Sigmoid colon (tissue), 4 donors: ENCODE measurements around the gene RINT1.

Experiments
- CTCF ChIP-seq, 4 experiments: fragments of 450-650 bp in 3 of 4; fragments of 200-600 bp in 1 of 4; IDR thresholded peaks; one replicate each; pipeline ENCODE4 v1.5.1; 2016 to 2019; ENCODE audit warnings: antibody characterized with exemption in 4 of 4, mild to moderate bottlenecking in 3 of 4, moderate library complexity in 2 of 4
- POLR2A ChIP-seq, 2 donors: fragments of 450-650 bp; IDR thresholded peaks; one replicate each; pipeline ENCODE4 v1.6.1; 2016; ENCODE audit warnings: antibody characterized with exemption in 2 of 2, mild to moderate bottlenecking in 2 of 2, moderate library complexity in 2 of 2
- POLR2AphosphoS5 ChIP-seq, 4 donors: sonication (generic); formaldehyde crosslinking; IDR thresholded peaks; one replicate each; pipeline ENCODE4 v1.6.1; 2017; ENCODE audit warnings: antibody characterized with exemption in 4 of 4

- TF ChIP-seq CTCF (IDR thresholded peaks at IDR 0.05) (no peak), POLR2AphosphoS5 (IDR thresholded peaks at IDR 0.05) (no peak), POLR2A (IDR thresholded peaks at IDR 0.05) (no peak)
Observed at GRCh38 chr7:105493923-105494315, 38.1 kb upstream of the RINT1 start.
